Fibroblast of skin of abdomen (primary cell): ENCODE measurements around the gene TMOD4. TPM values are rescaled to one million over a fixed set of nuclear protein-coding genes. Genes with fewer than 3 reads are reported as not detected.
A peak's percentile ranks its signal among the peaks of the same experiment; 100 is the strongest.
"Not testable (repeated sequence)": the region's sequence is repeated elsewhere in the genome, so short reads cannot be mapped to it uniquely, and the experiment has no call there.

ENCODE experiments used
- DNase-seq: peaks from one replicate; pipeline ENCODE4 v3.0.0-alpha.2; 2013
- polyA plus RNA-seq, 2 experiments: library from polyadenylated mRNA; unstranded; fragments of 120-200 nt; gene quantifications; one replicate each; pipeline ENCODE4 v1.2.1, GENCODE V29; 2013; ENCODE audit not compliant: insufficient read length in 2 of 2

Gene TMOD4
- 0.35 TPM for polyA plus RNA-seq (2013, experiment 1 of 2; ENCODE audit: insufficient read length)
- polyA plus RNA-seq (2013, experiment 2 of 2; ENCODE audit: insufficient read length) = 0.60 TPM

DNA sequence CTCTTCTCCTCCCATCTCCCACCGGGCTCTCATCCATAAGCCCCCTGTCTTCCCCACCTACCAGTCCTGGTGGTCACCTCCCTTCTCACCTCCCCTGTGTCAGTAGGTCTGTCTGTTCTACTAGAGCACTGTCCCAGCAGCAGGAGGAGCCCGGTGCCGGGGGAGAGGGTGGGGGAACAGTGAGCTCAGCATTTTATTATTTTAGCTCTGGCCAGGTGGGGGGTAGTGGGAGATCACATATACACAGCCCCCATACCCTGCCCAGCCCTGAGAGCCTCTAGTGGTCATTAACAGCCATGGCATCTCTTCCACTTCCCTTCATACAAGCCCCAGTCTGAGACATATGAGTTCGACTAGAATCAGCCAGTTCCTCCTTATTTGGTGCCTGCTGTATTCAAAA, at the start of gene TMOD4:
TSS of gene TMOD4 (minus strand) at position 119 of the 400 bp plus-strand sequence. CDS start 1,106 bp downstream, outside the sequence.
- DNase-seq = no peak

GRCh38 chr1:151222130-151222529, 46.3 kb upstream of the TMOD4 start:
- DNase-seq = no peak

DNA sequence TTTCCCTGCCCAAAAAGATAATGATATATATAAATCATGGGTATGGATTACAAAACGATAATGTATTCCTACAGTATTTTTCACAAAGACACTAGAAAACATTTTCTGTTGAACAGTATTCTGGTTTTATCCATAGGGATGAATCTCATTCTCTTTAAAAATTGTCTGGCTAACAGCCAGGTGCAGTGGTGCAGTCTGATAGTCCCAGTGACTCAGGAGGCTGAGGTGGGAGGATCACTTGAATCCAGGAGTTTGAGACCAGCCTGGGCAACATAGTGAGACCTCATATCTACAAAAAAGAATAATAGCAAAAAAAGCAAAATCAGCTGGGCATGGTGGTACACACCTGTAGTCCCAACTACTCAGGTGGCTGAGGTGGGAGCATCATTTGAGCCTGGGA, 45.8 kb upstream of the TMOD4 start:
- DNase-seq = no peak

GRCh38 chr1:151213560-151213959, 37.8 kb upstream of the TMOD4 start:
- no peak for DNase-seq

DNA sequence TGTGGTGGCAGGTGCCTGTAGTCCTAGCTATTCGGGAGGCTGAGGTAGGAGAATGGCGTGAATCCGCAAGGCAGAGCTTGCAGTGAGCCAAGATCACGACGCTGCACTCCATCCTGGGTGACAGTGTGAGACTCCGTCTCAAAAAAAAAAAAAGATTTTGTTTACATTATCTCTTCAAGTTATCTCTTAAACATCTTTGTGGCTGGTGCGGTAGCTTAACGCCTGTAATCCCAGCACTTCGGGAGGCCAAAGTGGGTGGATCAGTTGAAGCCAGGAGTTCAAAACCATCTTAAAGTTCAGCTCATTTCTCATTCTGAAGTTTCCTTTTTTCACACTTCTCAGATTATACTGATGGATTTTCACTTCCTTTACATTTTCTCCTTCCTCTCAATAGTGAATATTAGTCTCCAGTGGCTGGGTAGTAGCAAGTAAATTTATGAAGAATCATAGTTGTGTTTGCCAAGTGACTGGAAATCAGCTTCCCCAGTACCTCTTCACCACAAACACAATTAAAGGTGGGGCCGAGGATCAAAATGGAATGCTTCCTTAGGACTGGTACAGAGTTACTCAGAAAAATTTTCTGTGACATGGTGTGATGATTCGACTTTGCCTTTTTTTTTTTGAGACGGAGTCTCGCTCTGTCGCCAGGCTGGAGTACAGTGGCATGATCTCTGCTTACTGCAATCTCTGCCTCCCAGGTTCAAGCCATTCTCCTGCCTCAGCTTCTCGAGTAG, 36.4 kb upstream of the TMOD4 start:
- DNase-seq = no peak

DNA sequence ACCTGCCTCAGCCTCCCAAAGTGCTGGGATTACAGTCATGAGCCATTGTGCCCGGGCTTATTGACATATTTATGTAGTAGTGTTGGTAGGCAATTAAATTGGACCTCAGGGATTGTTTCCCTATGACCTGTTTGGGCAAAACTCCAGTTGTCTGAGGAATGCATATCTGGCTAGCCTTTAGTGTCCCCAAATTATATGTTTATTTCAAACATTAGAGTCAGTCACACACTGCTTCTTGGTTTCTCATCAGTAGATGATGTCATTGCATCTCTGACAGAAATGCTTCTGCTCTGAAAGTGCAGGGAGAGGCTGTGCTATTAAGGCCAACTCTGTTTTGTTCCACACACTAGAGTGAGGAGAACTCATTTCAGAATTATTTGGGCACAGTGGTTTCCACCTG, 35.0 kb upstream of the TMOD4 start:
- peak; percentile 17 for DNase-seq

DNA sequence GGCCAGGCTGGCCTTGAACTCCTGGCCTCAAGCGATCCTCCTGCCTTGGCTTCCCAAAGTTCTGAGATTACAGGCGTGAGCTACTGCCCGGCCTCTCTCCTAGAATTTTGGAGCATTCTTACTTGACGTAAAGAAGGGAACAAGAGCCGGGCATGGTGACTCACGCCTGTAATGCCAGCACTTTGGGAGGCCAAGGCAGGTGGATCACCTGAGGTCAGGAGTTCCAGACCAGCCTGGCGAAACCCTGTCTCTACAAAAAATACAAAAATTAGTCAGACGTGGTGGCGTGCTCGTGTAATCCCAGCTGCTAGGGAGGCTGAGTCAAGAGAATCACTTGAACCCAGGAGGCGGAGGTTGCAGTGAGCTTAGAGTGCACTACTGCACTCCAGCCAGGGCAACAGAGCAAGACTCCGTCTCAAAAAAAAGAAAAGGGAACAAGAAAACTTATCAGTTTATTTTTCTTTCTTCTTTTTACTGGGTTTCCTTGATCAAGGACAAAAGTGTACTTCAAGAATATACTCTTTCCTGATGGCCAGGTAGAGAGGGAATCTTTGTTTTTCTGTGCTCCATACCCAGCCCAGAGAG, 29.7 kb upstream of the TMOD4 start:
- DNase-seq = not testable (repeated sequence)

DNA sequence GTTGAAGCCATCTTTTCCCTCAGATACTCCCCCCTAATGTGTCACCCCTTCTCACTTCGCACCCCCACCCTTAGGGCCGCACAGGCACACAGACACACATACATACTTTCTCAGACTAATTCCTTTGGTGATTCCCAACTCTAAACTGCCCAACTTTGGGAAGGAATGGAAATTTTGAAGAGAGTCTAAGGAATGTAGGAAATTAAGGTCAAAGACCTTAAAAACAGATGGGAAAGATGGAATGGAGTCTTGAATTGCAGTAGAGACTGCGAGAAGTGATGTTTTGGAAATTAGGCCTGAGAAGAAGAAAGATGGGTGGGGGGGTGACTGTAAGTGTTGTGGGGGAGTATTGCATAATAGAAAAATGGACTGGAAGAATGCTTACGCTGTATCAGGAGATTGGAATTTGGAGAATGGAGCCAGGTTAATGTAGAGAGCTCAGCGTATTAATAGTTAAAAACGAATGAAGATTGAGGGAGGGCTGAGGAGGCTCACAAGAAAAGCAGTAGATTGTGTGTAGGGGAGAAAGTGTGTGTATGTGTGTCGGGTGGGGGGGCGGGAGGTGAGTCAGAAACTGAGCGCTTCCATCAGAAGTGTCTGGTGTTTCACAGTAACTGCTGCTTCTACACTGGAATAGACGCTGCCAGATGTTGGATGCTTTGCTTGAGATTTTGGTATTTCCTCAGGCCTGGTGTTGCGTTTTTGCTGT, 24.2 kb upstream of the TMOD4 start:
- DNase-seq = peak; percentile 96

GRCh38 chr1:151198254-151199127, 22.7 kb upstream of the TMOD4 start, which contains the start of gene PIP5K1A:
PIP5K1A (plus strand) TSS chr1:151198552; CDS start chr1:151198997, 445 bp downstream.
- DNase-seq = peak; percentile 98

DNA sequence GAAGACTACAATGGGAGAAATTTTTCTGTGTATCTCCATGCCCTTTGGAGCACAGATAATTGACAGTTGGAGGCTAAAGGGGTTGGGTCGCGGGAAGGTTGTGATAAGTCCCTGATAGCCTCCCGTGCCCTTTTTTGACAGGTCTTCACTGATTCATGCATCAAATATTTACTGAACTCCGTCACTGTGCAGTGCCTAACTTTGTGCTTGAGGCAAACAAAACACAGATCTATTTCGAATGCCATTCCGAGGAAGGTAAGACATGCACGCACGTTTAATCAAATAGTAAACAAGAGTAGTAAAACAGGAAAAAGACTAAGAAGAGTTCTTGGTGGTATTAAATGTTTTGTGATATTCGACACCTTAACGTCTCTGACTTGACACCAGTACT, 22.1 kb upstream of the TMOD4 start:
- DNase-seq = no peak

DNA sequence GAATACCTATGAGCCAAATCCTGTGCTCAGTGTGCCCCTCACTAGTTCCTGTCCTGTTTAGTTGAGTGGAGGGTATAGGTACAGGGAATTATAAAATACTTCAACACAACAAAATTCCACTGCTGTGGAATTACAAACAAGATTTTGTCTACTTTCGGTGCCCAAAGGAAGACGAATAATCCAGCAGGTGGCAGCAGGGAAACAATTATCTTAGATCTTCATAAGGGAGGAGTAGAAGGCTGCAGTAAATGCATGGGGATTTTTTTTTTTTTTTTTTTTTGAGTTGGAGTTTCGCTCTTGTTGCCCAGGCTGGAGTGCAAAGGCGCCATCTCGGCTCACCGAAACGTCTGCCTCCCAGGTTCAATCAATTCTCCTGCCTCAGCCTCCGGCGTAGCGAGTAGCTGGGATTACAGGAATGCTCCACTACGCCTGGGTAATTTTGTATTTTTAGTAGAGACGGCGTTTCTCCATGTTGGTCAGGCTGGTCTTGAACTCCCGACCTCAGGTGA, 20.6 kb upstream of the TMOD4 start:
- DNase-seq = peak; percentile 87

DNA sequence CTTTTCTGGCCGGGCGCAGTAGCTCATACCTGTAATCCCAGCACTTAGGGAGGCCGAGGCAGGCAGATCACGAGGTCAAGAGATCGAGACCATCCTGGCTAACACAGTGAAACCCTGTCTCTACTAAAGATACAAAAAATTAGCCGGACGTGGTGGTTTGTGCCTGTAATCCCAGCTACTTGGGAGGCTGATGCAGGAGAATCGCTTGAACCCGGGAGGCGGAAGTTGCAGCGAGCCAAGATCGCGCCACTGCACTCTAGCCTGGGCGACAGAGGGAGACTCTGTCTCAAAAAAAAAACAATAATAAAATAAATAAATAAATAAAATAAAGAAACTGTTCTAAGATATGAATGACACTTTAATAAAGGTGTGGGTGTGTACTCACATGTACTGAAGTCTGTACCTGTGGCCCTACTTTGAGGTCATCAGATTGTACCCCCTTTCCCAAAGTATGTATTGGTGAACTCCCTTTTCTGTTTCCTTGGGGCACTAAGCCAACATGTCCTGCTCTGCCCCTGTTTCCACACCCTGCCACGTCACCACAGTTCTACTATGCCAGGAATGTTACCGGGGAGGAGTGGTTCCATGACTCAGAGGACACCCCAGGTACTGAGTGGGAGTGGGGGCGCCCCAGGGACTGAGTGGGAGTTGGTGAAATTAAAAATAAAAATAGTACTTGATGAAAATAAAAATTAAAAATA, 19.3 kb upstream of the TMOD4 start:
- DNase-seq = peak; percentile 87

GRCh38 chr1:151193856-151194255, 18.1 kb upstream of the TMOD4 start:
- DNase-seq = no peak

- no peak for DNase-seq
These were observed 17.5 kb upstream of the TMOD4 start for GRCh38 chr1:151193304-151193703.

GRCh38 chr1:151192047-151192446, 16.3 kb upstream of the TMOD4 start:
- DNase-seq = no peak

GRCh38 chr1:151189637-151190445, 14.1 kb upstream of the TMOD4 start, which contains the start of gene VPS72:
VPS72 (minus strand) TSS chr1:151190197; CDS start chr1:151190121, 76 bp downstream.
- peak; percentile 89 for DNase-seq

- DNase-seq = not testable (repeated sequence)
These were observed 12.9 kb upstream of the TMOD4 start for GRCh38 chr1:151188667-151189066.

GRCh38 chr1:151187205-151187604, 11.4 kb upstream of the TMOD4 start:
- DNase-seq = no peak

DNA sequence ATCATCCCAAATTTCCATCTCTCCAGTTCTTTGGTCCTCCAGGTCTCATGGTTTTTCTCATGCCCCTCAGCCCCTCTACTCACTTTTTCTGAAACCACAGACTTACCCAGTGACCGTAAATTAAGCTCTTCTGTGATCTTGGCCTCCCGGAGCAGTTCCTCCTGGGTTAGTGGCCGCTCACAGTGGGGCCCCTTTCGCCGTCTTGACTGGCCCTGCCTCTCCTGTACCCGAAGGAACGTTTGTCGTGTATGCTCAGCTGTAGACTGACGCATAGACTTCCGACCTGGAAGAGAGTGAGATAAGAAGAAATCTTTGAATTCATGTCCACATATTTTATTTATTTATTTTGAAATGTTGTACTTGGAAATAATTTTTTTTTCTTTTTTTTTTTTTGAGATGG, 8.4 kb upstream of the TMOD4 start:
- no peak for DNase-seq

DNA sequence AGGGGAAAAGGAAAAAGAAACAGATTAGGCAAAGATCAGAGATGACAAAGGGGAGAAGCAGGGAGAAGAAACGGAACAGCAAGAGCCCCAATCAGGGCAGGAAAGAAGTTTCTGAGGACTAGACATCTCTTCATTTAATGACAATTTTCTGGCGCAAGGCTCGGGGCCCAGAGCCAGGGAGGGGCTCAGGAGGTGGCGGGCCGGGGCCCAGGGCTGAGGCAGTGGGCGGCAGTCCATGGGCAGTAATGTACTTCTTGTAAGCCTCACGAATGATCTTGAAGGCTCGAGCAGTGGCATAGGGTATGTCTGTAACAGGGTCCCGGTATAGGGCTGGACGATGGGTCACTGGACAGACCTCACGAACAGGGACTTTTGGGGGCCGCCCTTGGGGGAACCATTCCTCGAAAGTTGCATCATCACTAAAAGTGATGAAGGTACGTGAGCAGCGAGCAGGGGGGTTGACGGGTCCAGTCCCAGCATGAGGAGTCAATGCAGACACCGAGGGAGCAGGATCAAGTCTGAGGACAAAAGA, 799 bp upstream of the TMOD4 start:
- no peak for DNase-seq
